HG02970 (cell line): ENCODE measurements around the gene SCYGR3.
"Not testable (repeated sequence)": the region's sequence is repeated elsewhere in the genome, so short reads cannot be mapped to it uniquely, and the experiment has no call there.

ENCODE experiments used
- ATAC-seq: cut with Tn5 transposase; IDR thresholded peaks from one replicate; pipeline ENCODE4 v1.9.1; 2021; ENCODE audit warnings: mild to moderate bottlenecking, moderate library complexity, moderate number of reproducible peaks; ENCODE audit not compliant: unreplicated experiment, low FRiP score

Gene SCYGR3

GRCh38 chr2:227615181-227615580 is 541 bp upstream of the SCYGR3 start:
- ATAC-seq, result no peak

- ATAC-seq, result no peak
Measured at GRCh38 chr2:227614246-227614645, 394 bp downstream of the SCYGR3 start.

- ATAC-seq, result no peak
Measured at GRCh38 chr2:227613272-227613660, 1.4 kb downstream of the SCYGR3 start.

- no peak for ATAC-seq
Measured at GRCh38 chr2:227612546-227613271, 1.9 kb downstream of the SCYGR3 start.

- ATAC-seq, result no peak
Measured at GRCh38 chr2:227610123-227610522, 4.5 kb downstream of the SCYGR3 start.

- no peak for ATAC-seq
Measured at GRCh38 chr2:227608561-227609338, 5.9 kb downstream of the SCYGR3 start.

- ATAC-seq, result no peak
Measured at GRCh38 chr2:227607941-227608340, 6.7 kb downstream of the SCYGR3 start.

GRCh38 chr2:227606476-227606875 is 8.2 kb downstream of the SCYGR3 start:
- ATAC-seq, result no peak

GRCh38 chr2:227602358-227602757 is 12.3 kb downstream of the SCYGR3 start:
- no peak for ATAC-seq

GRCh38 chr2:227598835-227599503 is 15.7 kb downstream of the SCYGR3 start, which contains the start of gene SCYGR2:
TSS of gene SCYGR2 (plus strand) at chr2:227598893. CDS start at chr2:227598893, 0 bp downstream.
- ATAC-seq, result not testable (repeated sequence)

GRCh38 chr2:227597998-227598397 is 16.6 kb downstream of the SCYGR3 start:
- ATAC-seq, result no peak

- ATAC-seq, result no peak
Measured at GRCh38 chr2:227597036-227597435, 17.6 kb downstream of the SCYGR3 start.

GRCh38 chr2:227595797-227596196 is 18.8 kb downstream of the SCYGR3 start:
- ATAC-seq, result no peak

GRCh38 chr2:227592694-227593387 is 21.8 kb downstream of the SCYGR3 start:
- ATAC-seq, result no peak

GRCh38 chr2:227582369-227582768 is 32.3 kb downstream of the SCYGR3 start:
- ATAC-seq, result no peak

- no peak for ATAC-seq
Measured at GRCh38 chr2:227579791-227580190, 34.8 kb downstream of the SCYGR3 start.

- no peak for ATAC-seq
Measured at GRCh38 chr2:227578642-227579041, 36.0 kb downstream of the SCYGR3 start.

GRCh38 chr2:227577555-227577954 is 37.1 kb downstream of the SCYGR3 start:
- ATAC-seq, result no peak

- ATAC-seq, result no peak
Measured at GRCh38 chr2:227576812-227577211, 37.8 kb downstream of the SCYGR3 start.

GRCh38 chr2:227576110-227576509 is 38.5 kb downstream of the SCYGR3 start:
- ATAC-seq, result no peak

- no peak for ATAC-seq
Measured at GRCh38 chr2:227570615-227571014, 44.0 kb downstream of the SCYGR3 start.
